ENCODE results near the gene NANOS2.
A peak's percentile ranks its signal among the peaks of the same experiment; 100 is the strongest.

Gene NANOS2

DNA sequence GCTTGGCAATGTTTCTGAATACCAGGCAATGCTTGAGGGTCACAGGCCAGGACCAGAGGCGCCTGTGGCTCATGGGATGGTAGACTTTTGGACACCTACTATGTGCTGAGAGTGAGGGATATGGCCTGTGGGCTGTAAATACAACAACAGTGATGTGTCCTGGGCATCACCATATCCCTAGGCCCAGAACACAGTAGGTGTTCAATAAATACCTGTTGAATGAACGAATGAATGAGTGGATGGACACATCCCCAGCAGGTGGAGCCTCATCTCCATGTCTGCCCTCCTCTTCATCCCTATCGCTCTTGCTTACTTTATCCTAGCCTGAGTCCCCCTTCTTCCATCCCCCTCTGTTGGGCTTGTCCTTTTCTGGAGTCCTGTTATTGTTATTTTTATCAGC is 16.5 kb upstream of the NANOS2 start:
- no peak overlapping the region for H3K27ac ChIP-seq
- no peak for DNase-seq (ENCODE audit: low read depth, low spot score)

DNA sequence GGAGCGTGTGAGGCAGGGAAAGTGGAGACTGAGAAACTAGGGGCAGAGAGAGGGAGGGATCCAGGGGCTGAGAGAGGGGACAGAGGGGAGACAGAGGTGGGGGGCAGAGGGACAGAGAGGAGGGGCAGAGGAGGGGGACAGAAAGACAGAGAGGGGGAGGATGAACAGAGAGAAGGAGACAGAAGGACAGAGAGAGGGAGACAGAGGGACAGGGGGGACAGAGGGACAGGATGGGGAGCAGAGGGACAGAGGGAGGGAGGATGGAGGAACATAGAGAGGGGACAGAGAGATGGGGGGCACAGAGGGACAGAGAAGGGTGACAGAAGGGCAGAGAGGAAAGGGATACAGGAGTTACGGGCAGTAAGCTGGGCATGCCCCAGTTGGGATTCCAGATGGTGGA is 14.7 kb upstream of the NANOS2 start:
- no peak overlapping the region for H3K27ac ChIP-seq
- DNase-seq (ENCODE audit: low read depth, low spot score), result no peak

DNA sequence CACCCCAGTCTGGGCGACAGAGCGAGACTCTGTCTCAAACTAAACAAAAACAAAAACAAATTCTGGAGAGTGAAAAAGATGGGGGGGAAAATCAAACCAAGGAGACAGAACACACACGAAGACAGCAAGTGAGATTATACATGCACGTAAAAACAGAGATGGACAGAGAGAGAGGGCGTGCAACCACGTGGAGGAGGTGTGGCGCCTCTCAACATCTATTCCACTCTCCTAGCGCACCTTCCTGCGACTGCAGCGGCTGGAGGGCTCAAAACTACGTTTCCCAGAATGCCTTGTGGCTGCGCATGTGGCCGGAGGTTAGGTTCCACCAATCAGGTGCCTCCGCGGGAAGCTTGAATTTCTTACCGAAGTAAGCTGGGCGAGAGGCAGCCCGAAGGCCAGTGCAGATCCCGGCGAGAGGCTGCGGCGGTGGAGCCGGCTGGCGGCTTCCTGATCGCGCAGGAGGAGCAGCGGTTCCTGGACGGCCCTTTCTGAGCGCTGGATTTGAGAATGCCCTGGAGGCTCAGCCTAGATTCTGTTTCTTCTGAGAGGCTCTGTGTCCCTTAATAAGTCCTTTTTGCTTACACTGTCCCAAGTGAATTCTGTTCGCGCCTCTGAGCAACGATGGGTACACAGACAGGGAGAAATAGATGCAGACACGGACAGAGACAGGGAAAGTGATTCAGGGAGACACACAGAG is 13.1 kb upstream of the NANOS2 start:
- H3K27ac ChIP-seq, result no peak overlapping the region
- peak; percentile 39 for DNase-seq (ENCODE audit: low read depth, low spot score)

DNA sequence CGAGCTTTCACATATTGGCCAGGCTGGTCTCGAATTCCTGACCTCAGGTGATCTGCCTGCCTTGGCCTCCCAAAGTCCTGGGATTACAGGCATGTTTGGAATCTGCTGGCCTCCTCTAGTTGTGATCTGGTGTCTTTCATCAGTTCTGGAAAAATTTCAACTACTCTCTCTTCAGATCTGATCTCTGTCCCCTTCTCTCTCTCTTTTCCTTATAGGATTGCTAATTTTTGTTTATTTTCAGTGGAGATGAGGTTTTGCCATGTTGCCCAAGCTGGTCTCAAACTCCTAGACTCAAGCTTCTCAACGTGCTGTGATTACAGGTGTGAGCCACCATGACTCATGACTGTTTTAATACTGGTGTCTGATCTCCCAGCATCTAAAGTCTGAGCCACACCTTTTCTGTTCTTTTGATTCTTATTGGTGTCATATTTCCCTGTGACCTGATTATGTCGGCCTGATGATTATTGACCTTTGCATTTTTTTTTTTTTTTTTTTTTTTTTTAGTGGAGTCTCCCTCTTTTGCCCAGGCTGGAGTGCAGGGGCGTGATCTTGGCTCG is 10.4 kb upstream of the NANOS2 start:
- no peak for DNase-seq (ENCODE audit: low read depth, low spot score)
- no peak overlapping the region for H3K27ac ChIP-seq

GRCh38 chr19:45922281-45922680 is 7.7 kb upstream of the NANOS2 start:
- no peak for DNase-seq (ENCODE audit: low read depth, low spot score)
- no peak overlapping the region for H3K27ac ChIP-seq

GRCh38 chr19:45920458-45920857 is 5.9 kb upstream of the NANOS2 start:
- no peak for DNase-seq (ENCODE audit: low read depth, low spot score)
- no peak overlapping the region for H3K27ac ChIP-seq

DNA sequence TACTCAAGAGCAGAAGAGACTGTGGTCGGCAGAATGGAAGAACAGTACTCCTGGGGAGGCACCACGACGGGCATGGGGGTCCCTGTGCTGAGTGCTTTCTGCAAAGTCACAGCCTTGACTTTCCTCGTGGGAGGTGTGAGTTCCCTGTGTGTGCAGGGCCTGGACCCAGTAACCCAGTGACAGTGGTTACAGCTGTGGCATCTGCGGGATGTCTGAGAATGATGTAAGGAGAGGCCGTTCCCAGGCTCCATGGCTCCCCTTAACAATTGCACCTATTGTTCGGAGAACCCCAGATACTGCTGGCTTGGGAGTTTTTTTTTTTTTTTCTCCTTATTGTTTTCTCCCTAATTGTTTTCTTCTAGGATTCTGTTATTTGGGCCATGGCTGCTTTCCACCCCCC is 5.1 kb upstream of the NANOS2 start:
- no peak for DNase-seq (ENCODE audit: low read depth, low spot score)
- H3K27ac ChIP-seq, result no peak overlapping the region

- DNase-seq (ENCODE audit: low read depth, low spot score), result no peak
- H3K27ac ChIP-seq, result no peak overlapping the region
These were observed 4.1 kb upstream of the NANOS2 start for GRCh38 chr19:45918721-45919120.

DNA sequence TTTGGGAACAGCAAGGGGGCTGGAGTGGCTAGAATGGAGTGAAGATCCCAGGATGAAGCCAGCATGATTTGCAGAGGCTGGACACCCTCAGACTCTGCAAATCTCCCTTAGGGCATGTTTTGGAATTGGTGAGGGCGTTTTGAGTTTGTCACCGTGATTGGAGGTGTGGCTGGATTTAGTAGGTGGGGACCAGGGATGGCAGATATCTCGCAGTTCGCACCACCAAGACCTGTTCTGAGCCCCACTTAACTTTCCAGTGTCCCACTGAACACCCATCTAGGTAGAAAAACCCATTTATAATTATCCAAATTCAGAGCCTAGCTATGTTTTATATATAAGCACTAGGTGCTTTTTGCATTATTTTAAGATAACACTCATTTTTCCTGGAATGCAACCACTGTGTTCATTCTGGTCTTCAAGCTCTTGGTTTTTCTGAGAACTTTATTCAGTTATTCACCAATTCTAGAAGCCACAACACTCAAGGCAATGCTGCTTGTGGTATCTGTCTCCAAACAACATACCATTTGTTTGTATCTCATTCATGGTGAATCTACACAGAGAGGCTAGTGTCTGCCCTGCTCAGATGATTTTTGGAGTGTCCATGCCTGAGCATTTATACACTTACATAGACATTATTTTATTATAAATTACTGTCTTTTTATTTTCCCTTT is 3.0 kb upstream of the NANOS2 start:
- no peak overlapping the region for H3K27ac ChIP-seq
- DNase-seq (ENCODE audit: low read depth, low spot score), result no peak

DNA sequence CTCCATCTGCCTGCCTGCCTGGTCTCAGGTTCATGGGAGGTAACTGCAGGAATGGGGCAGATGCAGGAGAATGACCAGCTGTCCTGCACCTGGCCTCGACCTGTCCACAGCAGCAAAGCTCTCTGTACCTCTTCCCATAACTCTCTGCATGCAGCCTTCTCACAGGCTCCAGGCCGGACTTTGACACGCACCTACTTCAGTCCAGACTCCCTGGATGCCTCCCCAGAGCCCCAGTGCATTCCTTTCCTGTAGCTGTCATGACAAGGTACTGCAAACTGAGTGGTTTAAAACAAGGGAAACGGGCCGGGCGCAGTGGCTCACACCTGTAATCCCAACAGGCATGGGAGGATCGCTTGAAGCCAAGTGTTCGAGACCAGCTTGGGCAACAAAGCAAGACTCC is 3.3 kb downstream of the NANOS2 start:
- no peak overlapping the region for H3K27ac ChIP-seq
- DNase-seq (ENCODE audit: low read depth, low spot score), result no peak

DNA sequence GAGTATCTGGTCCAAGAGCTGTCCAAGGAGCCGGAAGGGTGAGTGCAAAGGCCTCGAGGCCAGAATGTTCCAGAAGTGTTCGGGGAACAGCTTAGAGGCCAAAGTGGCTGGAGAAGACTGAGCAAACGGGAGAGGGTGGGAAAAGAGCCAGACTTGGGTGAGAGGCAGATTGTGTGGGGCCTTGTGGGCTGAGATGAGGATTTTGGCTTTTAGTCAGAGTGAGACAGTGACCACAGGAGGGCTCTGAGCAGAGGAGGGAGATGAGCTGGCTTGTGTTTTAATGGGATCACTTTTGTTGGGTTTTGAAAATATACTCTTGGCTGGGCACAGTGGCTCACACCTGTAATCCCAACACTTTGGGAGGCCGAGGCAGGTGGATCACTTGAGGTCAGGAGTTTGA is 5.6 kb downstream of the NANOS2 start:
- no peak for DNase-seq (ENCODE audit: low read depth, low spot score)
- H3K27ac ChIP-seq, result no peak overlapping the region

GRCh38 chr19:45906221-45906620 is 8.4 kb downstream of the NANOS2 start:
- DNase-seq (ENCODE audit: low read depth, low spot score), result peak; percentile 49
- no peak overlapping the region for H3K27ac ChIP-seq

DNA sequence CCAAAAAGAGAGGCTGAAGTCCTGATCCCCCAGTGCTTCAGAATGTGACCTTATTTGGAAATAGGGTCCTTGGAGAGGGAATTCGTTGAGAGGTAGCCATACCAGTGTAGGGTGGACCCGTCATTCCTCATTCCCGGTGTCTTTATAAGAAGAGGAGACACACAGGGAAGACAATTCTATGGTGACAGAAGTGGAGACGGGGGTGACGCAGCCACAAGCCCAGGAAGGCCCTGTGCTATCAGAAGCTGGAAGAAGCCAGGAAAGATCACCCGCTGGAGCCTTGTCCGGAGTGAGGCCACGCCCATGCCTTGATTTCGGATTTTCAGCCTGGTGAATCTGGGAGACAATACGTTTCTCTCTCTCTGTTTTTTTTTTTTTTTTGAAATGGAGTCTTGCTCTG is 9.6 kb downstream of the NANOS2 start:
- DNase-seq (ENCODE audit: low read depth, low spot score), result no peak
- no peak overlapping the region for H3K27ac ChIP-seq

DNA sequence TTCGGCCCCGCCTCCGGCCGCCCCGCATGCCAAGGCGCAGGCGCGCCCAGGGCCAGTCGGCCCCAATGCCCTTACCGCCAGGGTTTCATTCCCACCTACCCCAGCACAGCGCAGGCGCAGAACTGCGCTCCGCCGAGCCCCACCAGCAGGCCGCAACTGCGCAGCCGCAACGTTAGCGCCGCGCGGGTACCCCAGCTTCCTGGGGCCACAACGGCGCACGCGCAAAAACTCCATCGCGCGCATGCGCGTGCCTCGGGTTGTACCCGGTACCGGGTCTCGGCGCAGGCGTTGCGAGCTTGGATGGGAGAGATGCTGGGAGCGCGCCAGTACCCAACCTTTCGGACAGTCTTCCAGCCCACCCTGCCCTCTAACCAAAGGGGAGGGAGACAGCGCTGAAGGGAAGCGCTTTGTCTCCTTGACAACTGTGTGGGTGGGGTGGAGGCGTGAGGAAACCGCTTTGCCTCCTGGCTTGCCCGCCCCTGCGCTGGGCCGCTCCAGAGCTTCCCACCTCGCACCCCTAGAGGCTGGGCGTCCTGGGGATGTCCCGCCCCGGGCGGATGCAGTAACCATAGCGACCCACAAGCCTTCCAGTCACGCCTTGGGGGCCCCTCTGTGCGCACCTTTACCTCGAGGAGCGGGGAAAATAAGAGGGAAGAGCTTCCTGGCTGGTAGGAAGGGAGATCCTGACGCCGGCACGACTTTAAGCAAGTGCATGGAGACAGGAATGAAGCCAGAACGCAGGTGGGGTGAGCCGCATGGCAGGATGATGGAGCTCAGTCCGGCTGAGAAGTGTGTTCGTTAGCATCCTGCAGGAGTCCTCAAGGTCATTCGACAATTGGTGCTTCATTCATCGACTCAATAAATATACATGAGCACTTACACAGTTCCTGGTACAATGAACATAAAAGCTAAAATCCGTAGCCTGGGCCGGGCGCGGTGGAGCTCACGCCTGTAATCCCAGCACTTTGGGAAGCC is 11.6 kb downstream of the NANOS2 start:
- peak overlapping the region; percentile 28 for H3K27ac ChIP-seq
- DNase-seq (ENCODE audit: low read depth, low spot score), result peak; percentile 64

- no peak for DNase-seq (ENCODE audit: low read depth, low spot score)
- H3K27ac ChIP-seq, result peak within 1 kb of the TSS; percentile 28
These were observed 12.5 kb downstream of the NANOS2 start, which contains the start of gene MYPOP for GRCh38 chr19:45901912-45902650. MYPOP (minus strand) TSS chr19:45902613; CDS start chr19:45901773, 840 bp downstream.

DNA sequence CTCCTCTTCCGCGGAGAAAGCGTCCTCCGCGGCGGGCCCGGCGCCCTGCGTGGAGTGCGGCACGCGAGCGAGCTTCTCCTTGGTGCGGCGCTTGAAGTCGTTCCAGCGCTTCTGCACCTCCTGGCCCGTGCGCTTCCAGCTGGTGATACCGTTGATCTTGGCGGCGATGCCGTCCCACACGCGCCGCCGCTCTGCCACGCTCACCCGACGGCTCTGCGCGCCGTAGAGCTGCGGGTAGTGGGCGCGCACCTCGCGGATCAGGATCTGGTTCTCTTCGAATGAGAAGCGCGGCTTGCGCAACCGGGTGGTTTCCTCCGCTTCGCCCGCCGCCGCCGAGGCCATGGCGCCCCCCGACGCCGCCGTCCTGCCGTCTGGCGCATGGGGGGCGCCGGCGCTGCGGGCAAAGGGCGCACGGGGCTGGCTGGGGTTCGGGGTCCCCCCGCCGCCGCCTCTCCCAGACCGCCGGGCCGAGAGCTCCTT is 13.1 kb downstream of the NANOS2 start:
- DNase-seq (ENCODE audit: low read depth, low spot score), result no peak
- no peak overlapping the region for H3K27ac ChIP-seq

DNA sequence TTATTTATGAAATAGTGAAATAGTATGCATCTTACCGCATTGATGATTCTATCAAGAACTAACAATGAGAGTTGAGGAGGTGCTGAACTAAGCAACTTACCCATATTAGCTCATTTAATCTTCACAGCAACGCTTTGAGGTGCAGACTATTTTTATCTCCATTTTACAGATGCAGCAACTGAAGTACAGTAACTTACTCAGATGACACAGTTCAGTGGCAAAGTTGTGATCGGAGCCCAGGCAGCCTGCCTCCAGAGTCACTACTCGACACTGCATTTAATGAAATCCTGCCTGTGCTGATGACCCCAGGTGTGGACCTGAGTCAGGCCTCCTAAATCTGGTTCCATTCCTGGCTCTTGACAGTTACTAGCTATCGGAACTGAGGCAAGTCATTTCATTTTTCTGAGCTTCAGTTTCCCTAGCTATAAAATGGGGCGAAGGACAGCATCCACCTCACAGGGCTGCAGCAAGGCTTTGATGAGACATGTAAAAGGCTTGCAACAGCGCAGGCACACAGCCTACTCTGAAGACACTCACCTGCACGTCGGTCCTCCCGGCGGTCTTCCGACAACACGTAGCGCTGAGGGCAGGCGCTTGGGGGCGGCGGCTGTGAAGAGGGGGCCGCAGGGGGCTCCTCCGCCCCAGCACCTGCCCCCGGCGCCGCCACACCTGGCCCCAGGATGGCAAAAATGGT is 13.7 kb downstream of the NANOS2 start:
- DNase-seq (ENCODE audit: low read depth, low spot score), result no peak

DNA sequence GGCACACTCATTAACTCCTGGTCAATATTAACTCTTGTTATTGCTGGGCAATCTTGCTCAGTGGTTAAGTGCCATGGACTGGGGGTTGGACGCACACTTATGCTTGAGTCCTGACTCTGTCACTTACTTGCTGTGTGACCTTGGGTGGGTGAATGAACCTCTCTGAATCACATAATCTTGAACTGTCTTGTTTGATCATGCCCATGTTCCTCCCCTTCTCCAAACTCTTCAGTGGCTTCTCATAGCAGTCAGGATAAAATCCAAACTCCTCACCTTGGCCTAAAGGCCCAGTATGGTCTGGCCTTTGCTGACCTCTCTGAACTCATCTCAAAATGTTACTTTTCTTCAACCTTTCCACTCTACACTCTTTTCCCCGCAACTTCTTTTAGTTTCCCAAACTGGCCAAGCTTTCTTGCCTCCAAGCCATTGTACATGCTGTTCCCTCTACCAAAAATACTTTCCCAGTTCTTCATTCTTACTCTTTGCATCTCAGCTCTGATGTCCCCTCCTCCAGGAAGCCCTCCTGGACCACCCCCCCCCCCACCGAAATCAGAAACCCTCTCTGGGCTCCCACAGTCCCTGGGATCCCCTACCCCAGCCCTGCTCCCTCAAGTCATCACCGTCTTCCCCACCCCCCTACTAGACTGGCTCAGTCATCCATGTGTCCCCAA is 14.5 kb downstream of the NANOS2 start:
- DNase-seq (ENCODE audit: low read depth, low spot score), result no peak

More for the DNA sequence above, 13.7 kb downstream of the NANOS2 start:
- H3K27ac ChIP-seq, result no peak overlapping the region

GRCh38 chr19:45899253-45899652 is 15.3 kb downstream of the NANOS2 start:
- H3K27ac ChIP-seq, result no peak overlapping the region
- DNase-seq (ENCODE audit: low read depth, low spot score), result no peak

More for the DNA sequence above, 14.5 kb downstream of the NANOS2 start:
- no peak overlapping the region for H3K27ac ChIP-seq

All from epithelial cell of prostate (primary cell).